Measurements from ENCODE around the gene CILP.

CILP gene

GRCh38 chr15:65163041-65163440 is 48.2 kb downstream of the CILP start:
- no peak for DNase-seq (ENCODE audit: low read depth in 4 of 4, low spot score in 1 of 4)

DNA sequence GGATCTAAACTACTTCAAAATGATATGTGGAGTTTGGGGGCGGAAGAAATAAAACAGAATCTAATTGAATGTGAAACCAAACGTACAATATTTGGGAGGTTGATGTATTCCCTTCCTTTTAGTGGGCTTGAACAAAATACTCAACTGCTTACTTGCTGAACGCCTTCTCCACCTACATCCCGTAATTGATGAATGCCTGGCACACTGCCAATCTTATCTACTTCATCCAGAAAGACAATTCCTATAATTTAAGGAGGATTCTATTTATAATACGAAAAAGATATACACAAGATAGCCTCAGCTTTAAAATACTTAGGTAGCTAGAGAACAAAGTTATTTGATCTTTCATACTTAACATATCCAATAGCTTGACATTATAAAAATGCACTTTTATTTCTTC is 54.6 kb downstream of the CILP start:
- DNase-seq (ENCODE audit: low read depth in 4 of 4, low spot score in 1 of 4), result no peak

DNA sequence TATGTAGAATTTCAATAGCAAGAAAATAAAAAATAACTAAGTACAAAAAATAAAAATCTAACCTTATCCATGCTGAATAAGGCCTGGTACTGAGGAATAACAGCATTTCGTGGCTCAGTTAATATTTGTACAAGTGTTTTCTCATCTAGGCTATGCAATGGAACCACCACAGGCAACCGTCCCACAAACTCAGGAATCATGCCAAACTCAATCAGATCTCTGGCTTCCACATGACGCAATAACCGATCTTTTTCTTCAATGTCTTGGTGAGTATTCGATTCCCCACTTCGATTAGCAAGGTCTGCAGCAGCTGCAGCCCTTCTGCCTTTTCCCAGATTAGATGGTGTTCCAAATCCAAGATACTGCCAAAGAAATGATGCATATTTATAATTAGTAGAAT is 56.6 kb downstream of the CILP start:
- no peak for DNase-seq (ENCODE audit: low read depth in 4 of 4, low spot score in 1 of 4)

- DNase-seq (ENCODE audit: low read depth in 4 of 4, low spot score in 1 of 4), result no peak
Measured at GRCh38 chr15:65147902-65148301, 63.4 kb downstream of the CILP start.

- DNase-seq (ENCODE audit: low read depth in 4 of 4, low spot score in 1 of 4), result no peak
Measured at GRCh38 chr15:65146438-65146837, 64.8 kb downstream of the CILP start.
